Fibroblast of lung (primary cell): ENCODE measurements around the gene PLCH2. TPM values are rescaled to one million over a fixed set of nuclear protein-coding genes. Genes with fewer than 3 reads are reported as not detected.

Experiments used
- DNase-seq, 2 donors: peaks; one replicate each; pipeline versions ENCODE4 v3.0.0 to v3.0.0-alpha.2; 2010; ENCODE audit warnings: low read depth in 2 of 2
- H2AFZ ChIP-seq: 2 replicates; pipeline ENCODE4 v1.5.1; 2012; ENCODE audit warnings: low read length, control low read depth, inconsistent platforms
- H3K27ac ChIP-seq: 2 replicates; pipeline ENCODE4 v1.5.1; 2011; ENCODE audit warnings: low read length, control low read depth; ENCODE audit not compliant: insufficient read depth
- H3K27me3 ChIP-seq: 2 replicates; pipeline ENCODE4 v1.5.1; 2011; ENCODE audit warnings: mild to moderate bottlenecking, low read length; ENCODE audit not compliant: control insufficient read depth, insufficient read depth
- H3K36me3 ChIP-seq: 2 replicates; pipeline ENCODE4 v1.5.1; 2011; ENCODE audit warnings: low read length; ENCODE audit not compliant: control insufficient read depth, insufficient read depth
- H3K4me1 ChIP-seq: 2 replicates; pipeline ENCODE4 v1.5.1; 2011; ENCODE audit warnings: low read length; ENCODE audit not compliant: control insufficient read depth, insufficient read depth; ENCODE audit errors: extremely low read depth
- H3K4me2 ChIP-seq: 2 replicates; pipeline ENCODE4 v1.5.1; 2011; ENCODE audit warnings: low read length, control low read depth; ENCODE audit not compliant: insufficient read depth; ENCODE audit errors: extremely low read depth
- H3K4me3 ChIP-seq, 4 experiments: fragments of 200-600 bp in 1 of 4; sonication (generic) in 1 of 4; replicated peaks in 1 of 4; 2 replicates each; pipeline ENCODE4 v1.5.1; 2011 to 2016; ENCODE audit warnings: low read length in 4 of 4, low read depth in 3 of 4, mild to moderate bottlenecking in 3 of 4, control low read depth in 2 of 4, inconsistent platforms in 1 of 4, mixed read lengths in 1 of 4; ENCODE audit not compliant: insufficient read depth in 1 of 4; ENCODE audit errors: control extremely low read depth in 1 of 4
- H3K79me2 ChIP-seq: 2 replicates; pipeline ENCODE4 v1.5.1; 2012; ENCODE audit warnings: mild to moderate bottlenecking, low read length, inconsistent platforms; ENCODE audit not compliant: control insufficient read depth, insufficient read depth
- H3K9ac ChIP-seq: 2 replicates; pipeline ENCODE4 v1.5.1; 2011; ENCODE audit warnings: mild to moderate bottlenecking, low read length, control low read depth; ENCODE audit not compliant: insufficient read depth
- H3K9me3 ChIP-seq: 2 replicates; pipeline ENCODE4 v1.5.1; 2012; ENCODE audit warnings: low read depth, low read length; ENCODE audit not compliant: control insufficient read depth, insufficient read depth
- H4K20me1 ChIP-seq: 2 replicates; pipeline ENCODE4 v1.5.1; 2011; ENCODE audit warnings: low read length; ENCODE audit not compliant: control insufficient read depth, insufficient read depth; ENCODE audit errors: extremely low read depth
- EZH2 ChIP-seq: IDR thresholded peaks from 2 replicates; pipeline ENCODE4 v1.5.1; 2012; ENCODE audit warnings: low read length, control low read depth, mild to moderate bottlenecking; ENCODE audit errors: missing control alignments
- polyA plus RNA-seq, 2 donors: library from polyadenylated mRNA; depleted of rRNA in 1 of 2; stranded (reverse) in 1 of 2; unstranded in 1 of 2; fragments of >200 nt; gene quantifications; 2 replicates each; pipeline ENCODE4 v1.2.1, GENCODE V29; 2011 to 2012; ENCODE audit warnings: missing spikeins in 1 of 2
- total RNA-seq: library from RNA; depleted of rRNA; stranded (reverse); fragments of >200 nt; gene quantifications from 2 replicates; pipeline ENCODE4 v1.2.1, GENCODE V29; 2014
- TF ChIP-seq, protein P1 (sequence below), 2 donors: IDR thresholded peaks in 1 of 2; conservative IDR thresholded peaks in 1 of 2; 1 replicate in 1 of 2; 2 replicates in 1 of 2; pipeline ENCODE4 v1.5.1; 2011 to 2012; ENCODE audit warnings: low read length in 2 of 2, control low read depth in 1 of 2, inconsistent platforms in 1 of 2, low read depth in 1 of 2, mild to moderate bottlenecking in 1 of 2

Gene PLCH2
- total and polyA plus RNA-seq, 2 donors (not counting 1 experiment from before 2014, with no cell fraction given) = 0.02 to 0.17 TPM

DNA sequence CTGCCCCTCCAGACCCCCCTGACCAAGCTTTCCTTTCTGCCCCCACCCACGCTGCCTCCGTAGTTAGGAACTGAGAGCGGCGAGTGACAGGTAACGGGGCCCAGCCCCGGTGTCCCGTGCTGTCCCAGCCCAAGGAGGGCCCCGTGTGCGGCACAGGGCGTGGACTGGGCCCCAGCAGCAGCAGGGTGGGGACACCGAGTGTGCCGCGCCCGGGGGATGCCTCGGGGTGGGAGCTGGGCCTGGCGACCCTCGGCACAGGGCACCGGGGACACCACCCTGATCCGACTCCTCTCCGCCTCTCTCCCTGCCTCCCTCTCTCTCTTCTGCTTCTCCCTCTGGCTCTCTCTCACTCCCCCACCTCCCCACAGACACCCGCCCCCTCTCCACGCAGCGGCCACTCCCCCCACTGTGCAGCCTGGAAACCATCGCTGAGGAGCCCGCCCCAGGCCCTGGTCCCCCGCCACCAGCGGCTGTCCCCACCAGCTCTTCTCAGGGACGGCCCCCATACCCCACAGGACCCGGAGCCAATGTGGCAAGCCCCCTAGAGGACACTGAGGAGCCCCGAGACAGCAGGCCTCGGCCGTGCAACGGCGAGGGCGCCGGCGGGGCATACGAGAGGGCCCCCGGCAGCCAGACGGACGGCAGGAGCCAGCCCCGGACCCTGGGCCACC is 27.6 kb downstream of the PLCH2 start:
- no peak overlapping the region for H2AFZ ChIP-seq
- peaks cover 23% of the 10 kb centered on the region for H3K27me3 ChIP-seq
- TF ChIP-seq EZH2 = no peak
- TF ChIP-seq, protein P1, sequence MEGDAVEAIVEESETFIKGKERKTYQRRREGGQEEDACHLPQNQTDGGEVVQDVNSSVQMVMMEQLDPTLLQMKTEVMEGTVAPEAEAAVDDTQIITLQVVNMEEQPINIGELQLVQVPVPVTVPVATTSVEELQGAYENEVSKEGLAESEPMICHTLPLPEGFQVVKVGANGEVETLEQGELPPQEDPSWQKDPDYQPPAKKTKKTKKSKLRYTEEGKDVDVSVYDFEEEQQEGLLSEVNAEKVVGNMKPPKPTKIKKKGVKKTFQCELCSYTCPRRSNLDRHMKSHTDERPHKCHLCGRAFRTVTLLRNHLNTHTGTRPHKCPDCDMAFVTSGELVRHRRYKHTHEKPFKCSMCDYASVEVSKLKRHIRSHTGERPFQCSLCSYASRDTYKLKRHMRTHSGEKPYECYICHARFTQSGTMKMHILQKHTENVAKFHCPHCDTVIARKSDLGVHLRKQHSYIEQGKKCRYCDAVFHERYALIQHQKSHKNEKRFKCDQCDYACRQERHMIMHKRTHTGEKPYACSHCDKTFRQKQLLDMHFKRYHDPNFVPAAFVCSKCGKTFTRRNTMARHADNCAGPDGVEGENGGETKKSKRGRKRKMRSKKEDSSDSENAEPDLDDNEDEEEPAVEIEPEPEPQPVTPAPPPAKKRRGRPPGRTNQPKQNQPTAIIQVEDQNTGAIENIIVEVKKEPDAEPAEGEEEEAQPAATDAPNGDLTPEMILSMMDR (conservative IDR thresholded peaks at IDR 0.05 in 1 of 2, IDR thresholded peaks at IDR 0.05 in 1 of 2; ENCODE audit: low read depth in 1 of 2, low read length in 2 of 2) = no peak
- no peaks in the 10 kb centered on the region for H3K79me2 ChIP-seq
- no peak overlapping the region for H3K27ac ChIP-seq
- H3K9me3 ChIP-seq = no peaks in the 10 kb centered on the region
- no peaks in the 10 kb centered on the region for H4K20me1 ChIP-seq
- no peaks in the 10 kb centered on the region for H3K36me3 ChIP-seq
- H3K9ac ChIP-seq = no peak overlapping the region
- no peak for DNase-seq
- H3K4me3 ChIP-seq = no peak overlapping the region
- no peak overlapping the region for H3K4me2 ChIP-seq
- peaks cover 6% of the 10 kb centered on the region for H3K4me1 ChIP-seq

DNA sequence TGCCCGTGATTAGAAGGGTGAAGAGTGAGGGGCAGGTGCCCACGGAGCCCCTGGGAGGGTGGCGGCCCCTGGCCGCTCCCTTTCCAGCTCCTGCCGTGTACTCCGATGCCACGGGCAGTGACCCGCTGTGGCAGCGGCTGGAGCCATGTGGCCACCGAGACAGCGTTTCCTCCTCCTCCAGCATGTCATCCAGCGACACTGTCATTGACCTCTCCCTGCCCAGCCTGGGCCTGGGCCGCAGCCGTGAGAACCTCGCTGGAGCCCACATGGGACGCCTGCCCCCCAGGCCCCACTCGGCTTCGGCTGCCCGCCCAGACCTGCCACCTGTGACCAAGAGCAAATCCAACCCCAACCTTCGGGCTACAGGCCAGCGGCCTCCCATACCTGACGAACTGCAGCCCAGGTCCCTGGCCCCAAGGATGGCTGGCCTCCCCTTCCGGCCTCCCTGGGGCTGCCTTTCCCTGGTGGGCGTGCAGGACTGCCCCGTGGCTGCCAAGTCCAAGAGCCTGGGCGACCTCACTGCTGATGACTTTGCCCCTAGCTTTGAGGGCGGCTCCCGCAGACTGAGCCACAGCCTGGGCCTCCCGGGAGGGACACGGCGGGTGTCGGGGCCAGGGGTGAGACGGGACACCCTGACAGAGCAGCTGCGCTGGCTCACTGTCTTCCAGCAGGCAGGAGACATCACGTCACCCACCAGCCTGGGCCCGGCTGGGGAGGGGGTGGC is 28.3 kb downstream of the PLCH2 start:
- H3K27ac ChIP-seq = no peak overlapping the region
- no peaks in the 10 kb centered on the region for H4K20me1 ChIP-seq
- H2AFZ ChIP-seq = no peak overlapping the region
- peaks cover 23% of the 10 kb centered on the region for H3K27me3 ChIP-seq
- H3K4me2 ChIP-seq = no peak overlapping the region
- no peaks in the 10 kb centered on the region for H3K79me2 ChIP-seq
- TF ChIP-seq, protein P1 (conservative IDR thresholded peaks at IDR 0.05 in 1 of 2, IDR thresholded peaks at IDR 0.05 in 1 of 2; ENCODE audit: low read depth in 1 of 2, low read length in 2 of 2) = no peak
- TF ChIP-seq EZH2 = peak; percentile 83
- no peak overlapping the region for H3K9ac ChIP-seq
- no peak overlapping the region for H3K4me3 ChIP-seq
- H3K4me1 ChIP-seq = peaks cover 6% of the 10 kb centered on the region
- H3K9me3 ChIP-seq = no peaks in the 10 kb centered on the region
- peaks cover 2% of the 10 kb centered on the region for H3K36me3 ChIP-seq
- peak in 1 of 2 donors; percentile 37 for DNase-seq

DNA sequence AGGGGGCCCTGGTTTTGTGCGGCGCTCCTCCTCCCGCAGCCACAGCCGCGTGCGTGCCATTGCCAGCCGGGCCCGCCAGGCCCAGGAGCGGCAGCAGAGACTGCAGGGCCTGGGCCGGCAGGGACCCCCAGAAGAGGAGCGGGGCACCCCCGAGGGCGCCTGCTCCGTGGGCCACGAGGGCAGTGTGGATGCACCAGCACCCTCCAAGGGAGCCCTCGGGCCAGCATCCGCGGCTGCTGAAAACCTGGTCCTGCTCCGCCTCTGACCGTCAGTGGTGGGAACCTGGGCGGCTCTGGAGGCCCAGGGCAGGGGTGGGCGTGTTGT is 28.8 kb downstream of the PLCH2 start:
- TF ChIP-seq, protein P1 (conservative IDR thresholded peaks at IDR 0.05 in 1 of 2, IDR thresholded peaks at IDR 0.05 in 1 of 2; ENCODE audit: low read depth in 1 of 2, low read length in 2 of 2) = no peak
- no peak for TF ChIP-seq EZH2
- Histone ChIP-seq H3K9ac (no peak overlapping the region), H3K4me2 (no peak overlapping the region), H4K20me1 (no peaks in the 10 kb centered on the region), H3K36me3 (peaks cover 3% of the 10 kb centered on the region), H3K4me1 (peaks cover 6% of the 10 kb centered on the region), H3K27me3 (peaks cover 23% of the 10 kb centered on the region), H3K9me3 (no peaks in the 10 kb centered on the region), H3K79me2 (no peaks in the 10 kb centered on the region), H3K27ac (no peak overlapping the region), H3K4me3 (no peak overlapping the region), H2AFZ (no peak overlapping the region)
- DNase-seq = no peak
